MM.1S (cell line): ENCODE results near the gene TSPEAR.
"Not testable (repeated sequence)": the region's sequence is repeated elsewhere in the genome, so short reads cannot be mapped to it uniquely, and the experiment has no call there.

ENCODE experiments used
- DNase-seq: peaks from one replicate; pipeline ENCODE4 v3.0.0-alpha.2; 2015
- H2AFZ ChIP-seq: fragments of 300-600 bp; sonication (generic); 2 replicates; pipeline ENCODE4 v1.6.0; 2016; ENCODE audit warnings: antibody characterized with exemption, low read length
- H3F3A ChIP-seq: fragments of 300-600 bp; sonication (generic); 2 replicates; pipeline ENCODE4 v1.6.1; 2016; ENCODE audit warnings: mild to moderate bottlenecking, antibody characterized with exemption, low read length, moderate library complexity, mixed read lengths; ENCODE audit not compliant: insufficient read depth
- H3K27ac ChIP-seq: fragments of 300-600 bp; sonication (generic); 2 replicates; pipeline ENCODE4 v1.5.1; 2016; ENCODE audit warnings: mild to moderate bottlenecking, low read length
- H3K27me3 ChIP-seq: fragments of 300-600 bp; sonication (generic); replicated peaks from 2 replicates; pipeline ENCODE4 v1.6.0; 2016; ENCODE audit warnings: low read length; ENCODE audit not compliant: insufficient read depth
- H3K36me3 ChIP-seq: fragments of 300-600 bp; sonication (generic); replicated peaks from 2 replicates; pipeline ENCODE4 v1.6.1; 2016; ENCODE audit warnings: mild to moderate bottlenecking, low read length, mixed read lengths; ENCODE audit not compliant: insufficient read depth
- H3K4me1 ChIP-seq: fragments of 300-600 bp; sonication (generic); 2 replicates; pipeline ENCODE4 v1.6.1; 2016; ENCODE audit warnings: low read length, mixed read lengths
- H3K4me2 ChIP-seq: fragments of 300-600 bp; sonication (generic); 2 replicates; pipeline ENCODE4 v1.6.0; 2016; ENCODE audit warnings: low read depth, low read length
- H3K4me3 ChIP-seq: fragments of 300-600 bp; sonication (generic); 2 replicates; pipeline ENCODE4 v1.5.1; 2016; ENCODE audit warnings: low read length, mixed read lengths
- H3K79me2 ChIP-seq: fragments of 300-600 bp; sonication (generic); 2 replicates; pipeline ENCODE4 v1.6.1; 2016; ENCODE audit warnings: mixed run types, low read length, mixed read lengths
- H3K9ac ChIP-seq: fragments of 300-600 bp; sonication (generic); 2 replicates; pipeline ENCODE4 v1.6.1; 2016; ENCODE audit warnings: low read length, mixed read lengths
- H3K9me2 ChIP-seq: fragments of 300-600 bp; sonication (generic); replicated peaks from 2 replicates; pipeline ENCODE4 v1.6.1; 2016; ENCODE audit warnings: mild to moderate bottlenecking, low read length, mixed read lengths; ENCODE audit not compliant: insufficient read depth
- H3K9me3 ChIP-seq: fragments of 300-600 bp; sonication (generic); replicated peaks from 2 replicates; pipeline ENCODE4 v1.6.1; 2016; ENCODE audit warnings: mild to moderate bottlenecking, low read length, mixed read lengths; ENCODE audit not compliant: insufficient read depth
- H4K20me1 ChIP-seq: fragments of 300-600 bp; sonication (generic); 2 replicates; pipeline ENCODE4 v1.6.1; 2016; ENCODE audit warnings: mild to moderate bottlenecking, low read length, moderate library complexity, mixed read lengths; ENCODE audit not compliant: insufficient read depth
- EZH2 ChIP-seq: fragments of 300-600 bp; sonication (generic); optimal IDR thresholded peaks from 2 replicates; pipeline ENCODE3; 2017; ENCODE audit warnings: low read depth, mild to moderate bottlenecking, antibody characterized with exemption, low read length, mixed read lengths
- EZH2phosphoT487 ChIP-seq: fragments of 300-600 bp; sonication (generic); IDR thresholded peaks from 2 replicates; pipeline ENCODE4 v1.6.1; 2018; ENCODE audit warnings: antibody characterized with exemption, low read length
- TF ChIP-seq, protein P1 (sequence below): fragments of 300-600 bp; sonication (generic); IDR thresholded peaks from 2 replicates; pipeline ENCODE4 v1.5.1; 2016; ENCODE audit warnings: antibody characterized with exemption, low read length, mixed read lengths

TSPEAR gene

DNA sequence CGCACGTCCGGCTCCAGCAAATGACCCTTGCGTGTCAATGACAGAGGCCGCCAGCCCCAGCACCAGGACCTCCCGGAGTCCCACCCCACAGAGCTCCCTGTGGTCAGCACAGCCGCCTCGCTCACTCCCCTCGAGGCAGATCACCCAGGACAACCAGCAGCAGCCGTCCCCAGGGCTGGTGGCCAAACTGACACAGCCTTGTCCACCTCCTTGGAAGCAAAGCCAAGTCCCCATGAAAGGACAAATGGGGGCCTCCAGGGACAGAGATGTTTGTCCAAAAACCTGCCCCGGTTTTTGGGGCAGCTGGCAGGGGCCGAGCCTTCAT, 72.1 kb downstream of the TSPEAR start:
- H3K4me2 ChIP-seq: no peak overlapping the region
- H2AFZ ChIP-seq: no peak overlapping the region
- no peaks in the 10 kb centered on the region for H3K9me3 ChIP-seq
- no peaks in the 10 kb centered on the region for H3K9me2 ChIP-seq
- no peaks in the 10 kb centered on the region for H3K79me2 ChIP-seq
- H3K27ac ChIP-seq: no peak overlapping the region
- H3K4me1 ChIP-seq: no peaks in the 10 kb centered on the region
- H4K20me1 ChIP-seq: no peaks in the 10 kb centered on the region
- no peak overlapping the region for H3K4me3 ChIP-seq
- no peaks in the 10 kb centered on the region for H3K36me3 ChIP-seq
- H3K9ac ChIP-seq: no peak overlapping the region
- no peaks in the 10 kb centered on the region for H3F3A ChIP-seq
- no peak for DNase-seq
- TF ChIP-seq EZH2phosphoT487 (no peak), EZH2 (no peak)
- TF ChIP-seq, protein P1, sequence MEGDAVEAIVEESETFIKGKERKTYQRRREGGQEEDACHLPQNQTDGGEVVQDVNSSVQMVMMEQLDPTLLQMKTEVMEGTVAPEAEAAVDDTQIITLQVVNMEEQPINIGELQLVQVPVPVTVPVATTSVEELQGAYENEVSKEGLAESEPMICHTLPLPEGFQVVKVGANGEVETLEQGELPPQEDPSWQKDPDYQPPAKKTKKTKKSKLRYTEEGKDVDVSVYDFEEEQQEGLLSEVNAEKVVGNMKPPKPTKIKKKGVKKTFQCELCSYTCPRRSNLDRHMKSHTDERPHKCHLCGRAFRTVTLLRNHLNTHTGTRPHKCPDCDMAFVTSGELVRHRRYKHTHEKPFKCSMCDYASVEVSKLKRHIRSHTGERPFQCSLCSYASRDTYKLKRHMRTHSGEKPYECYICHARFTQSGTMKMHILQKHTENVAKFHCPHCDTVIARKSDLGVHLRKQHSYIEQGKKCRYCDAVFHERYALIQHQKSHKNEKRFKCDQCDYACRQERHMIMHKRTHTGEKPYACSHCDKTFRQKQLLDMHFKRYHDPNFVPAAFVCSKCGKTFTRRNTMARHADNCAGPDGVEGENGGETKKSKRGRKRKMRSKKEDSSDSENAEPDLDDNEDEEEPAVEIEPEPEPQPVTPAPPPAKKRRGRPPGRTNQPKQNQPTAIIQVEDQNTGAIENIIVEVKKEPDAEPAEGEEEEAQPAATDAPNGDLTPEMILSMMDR: no peak
- peaks cover 79% of the 10 kb centered on the region for H3K27me3 ChIP-seq

DNA sequence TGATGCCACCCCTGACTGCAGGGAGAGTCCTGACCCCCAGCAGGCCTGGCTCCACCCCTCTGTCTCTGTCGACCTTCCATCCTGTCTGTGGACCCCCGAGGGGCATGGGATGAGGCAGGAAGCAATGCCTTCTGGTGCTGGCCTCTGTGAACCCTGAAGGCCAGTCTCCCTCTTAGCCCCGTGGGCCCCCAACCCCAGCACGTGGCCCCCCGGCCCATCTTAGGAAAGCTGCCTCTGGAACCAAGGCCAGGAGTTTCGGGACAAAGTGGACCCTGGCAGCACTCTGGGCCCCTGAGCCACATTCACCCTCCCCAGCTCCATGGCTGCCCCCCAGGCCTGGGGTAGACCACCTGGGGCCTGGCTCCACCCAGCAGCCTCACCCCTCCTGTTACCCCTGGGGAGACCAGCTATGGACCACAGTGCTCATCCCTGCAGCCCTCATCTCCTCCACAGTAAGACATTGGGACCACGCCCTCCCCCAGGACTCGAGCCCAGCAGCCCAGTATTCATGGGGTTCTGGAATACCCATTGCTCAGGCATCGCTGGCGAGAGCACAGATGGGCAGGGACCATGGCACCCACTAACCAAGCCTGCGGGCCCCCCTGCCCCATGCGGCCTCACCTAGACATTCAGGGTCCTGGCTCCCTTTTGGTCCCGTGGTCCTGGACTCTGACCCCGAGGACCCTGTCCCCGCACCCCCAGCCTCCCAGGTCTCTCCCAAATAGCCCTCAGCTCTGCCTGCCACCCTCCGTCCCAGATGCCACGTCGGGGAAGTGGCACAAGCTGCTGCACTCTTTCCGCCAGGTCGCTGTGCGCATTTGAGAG, 72.7 kb downstream of the TSPEAR start:
- not testable (repeated sequence) for DNase-seq, H3K79me2 ChIP-seq, H3F3A ChIP-seq, H3K4me2 ChIP-seq, H3K4me3 ChIP-seq, H4K20me1 ChIP-seq, H3K9me2 ChIP-seq, H3K9ac ChIP-seq, H3K4me1 ChIP-seq, H3K27ac ChIP-seq, H2AFZ ChIP-seq, H3K36me3 ChIP-seq, H3K9me3 ChIP-seq
- H3K27me3 ChIP-seq: peaks cover 79% of the 10 kb centered on the region

DNA sequence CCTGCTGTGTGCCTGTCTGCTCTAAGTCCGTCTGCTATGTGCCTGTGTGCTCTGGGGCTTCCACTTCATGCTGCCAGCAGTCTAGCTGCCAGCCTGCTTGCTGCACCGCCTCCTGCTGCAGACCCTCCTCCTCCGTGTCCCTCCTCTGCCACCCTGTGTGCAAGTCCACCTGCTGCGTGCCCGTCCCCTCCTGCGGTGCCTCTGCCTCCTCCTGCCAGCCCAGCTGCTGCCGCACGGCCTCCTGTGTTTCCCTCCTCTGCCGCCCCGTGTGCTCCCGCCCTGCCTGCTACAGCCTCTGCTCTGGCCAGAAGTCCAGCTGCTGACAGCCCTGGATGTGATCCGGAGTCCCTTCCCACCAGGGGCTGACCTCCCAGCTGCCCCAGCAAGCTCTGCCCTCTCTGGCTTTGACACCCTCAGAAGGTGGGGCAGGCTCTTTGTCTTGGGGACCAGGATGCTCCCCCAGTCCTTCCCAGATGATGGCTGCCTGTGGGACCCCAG, 73.5 kb downstream of the TSPEAR start:
- H4K20me1 ChIP-seq, H2AFZ ChIP-seq, H3K4me2 ChIP-seq, H3K4me1 ChIP-seq, H3K79me2 ChIP-seq, H3K4me3 ChIP-seq, H3F3A ChIP-seq, H3K9me2 ChIP-seq, H3K27ac ChIP-seq, H3K36me3 ChIP-seq, H3K9ac ChIP-seq, H3K9me3 ChIP-seq, DNase-seq: not testable (repeated sequence)
- H3K27me3 ChIP-seq: peaks cover 79% of the 10 kb centered on the region

DNA sequence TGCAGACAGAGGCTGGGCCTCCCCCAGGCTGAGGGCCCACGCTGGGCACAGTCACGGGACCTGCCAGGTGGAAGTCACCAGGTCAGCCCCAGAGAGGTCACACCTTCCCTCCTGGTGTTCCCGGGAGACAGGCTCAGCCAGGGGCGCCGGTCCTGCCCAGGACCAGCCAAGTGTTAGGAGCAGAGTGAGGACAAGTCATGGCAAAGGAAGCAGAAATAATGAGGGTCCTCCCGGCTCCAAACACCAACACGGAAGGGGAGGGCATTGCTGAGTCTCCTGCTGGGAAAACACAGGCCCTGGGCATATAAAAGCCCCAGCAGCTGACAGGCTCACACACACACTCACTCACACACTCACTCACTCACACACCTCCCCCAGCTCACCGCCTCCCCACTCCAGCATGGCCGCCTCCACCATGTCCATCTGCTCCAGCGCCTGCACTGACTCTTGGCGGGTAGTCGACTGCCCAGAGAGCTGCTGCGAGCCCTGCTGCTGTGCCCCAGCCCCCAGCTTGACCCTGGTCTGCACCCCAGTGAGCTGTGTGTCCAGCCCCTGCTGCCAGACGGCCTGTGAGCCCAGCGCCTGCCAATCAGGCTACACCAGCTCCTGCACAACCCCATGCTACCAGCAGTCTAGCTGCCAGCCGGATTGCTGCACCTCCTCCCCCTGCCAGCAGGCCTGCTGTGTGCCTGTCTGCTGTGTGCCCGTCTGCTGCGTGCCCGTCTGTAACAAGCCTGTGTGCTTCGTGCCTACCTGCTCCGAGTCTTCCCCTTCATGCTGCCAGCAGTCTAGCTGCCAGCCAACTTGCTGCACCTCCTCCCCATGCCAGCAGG, 74.1 kb downstream of the TSPEAR start, which contains the start of gene KRTAP10-10:
Gene KRTAP10-10 (plus strand): TSS at position 339 of the 833 bp plus-strand sequence. CDS start 62 bp downstream, at position 401.
- Histone ChIP-seq H3K9me2 (no peaks in the 10 kb centered on the region), H3K27ac (no peak within 1 kb of the TSS), H3K9ac (no peak within 1 kb of the TSS), H3K4me1 (no peaks in the 10 kb centered on the region), H3K36me3 (no peaks in the 10 kb centered on the region), H3K4me2 (no peak within 1 kb of the TSS), H3K79me2 (no peaks in the 10 kb centered on the region), H3F3A (no peaks in the 10 kb centered on the region), H3K4me3 (no peak within 1 kb of the TSS), H2AFZ (no peak within 1 kb of the TSS), H3K9me3 (no peaks in the 10 kb centered on the region), H4K20me1 (no peaks in the 10 kb centered on the region), H3K27me3 (peaks cover 80% of the 10 kb centered on the region)
- TF ChIP-seq, protein P1: no peak
- no peak for TF ChIP-seq EZH2phosphoT487
- no peak for TF ChIP-seq EZH2
- no peak for DNase-seq
